ENCODE data around the gene WSB1. TPM values are rescaled to one million over a fixed set of nuclear protein-coding genes. Genes with fewer than 3 reads are reported as not detected.

WSB1 gene
- total and polyA plus RNA-seq, 2 experiments from 2014 or later: 101 to 108 TPM

DNA sequence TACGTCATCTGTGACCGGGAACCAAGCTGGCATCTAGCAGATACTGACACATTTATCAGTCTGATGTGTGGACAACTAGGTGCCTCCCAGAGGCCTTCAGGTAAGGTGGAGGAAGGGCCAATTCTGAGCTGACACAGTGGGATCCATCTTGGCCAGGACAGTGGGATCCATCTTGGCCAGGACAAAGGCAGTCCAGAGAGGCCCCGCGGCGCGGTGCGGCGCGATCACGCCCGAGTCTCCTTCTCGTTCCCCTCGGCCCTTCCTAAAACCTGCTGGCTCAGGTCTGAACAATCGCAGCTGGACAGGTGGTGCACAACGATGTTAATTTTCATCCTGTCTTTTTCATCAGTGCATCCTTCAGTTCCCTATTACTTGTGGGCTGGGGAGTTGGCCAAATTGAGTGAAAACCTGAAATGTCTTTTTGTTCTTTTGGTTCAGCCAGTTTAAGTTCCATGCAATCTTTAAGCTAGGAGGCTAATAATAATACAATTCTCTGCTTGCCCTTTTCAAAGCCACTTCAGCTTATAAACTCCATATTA lies 486 bp upstream of the WSB1 start (continued):
- TF ChIP-seq, protein P1, sequence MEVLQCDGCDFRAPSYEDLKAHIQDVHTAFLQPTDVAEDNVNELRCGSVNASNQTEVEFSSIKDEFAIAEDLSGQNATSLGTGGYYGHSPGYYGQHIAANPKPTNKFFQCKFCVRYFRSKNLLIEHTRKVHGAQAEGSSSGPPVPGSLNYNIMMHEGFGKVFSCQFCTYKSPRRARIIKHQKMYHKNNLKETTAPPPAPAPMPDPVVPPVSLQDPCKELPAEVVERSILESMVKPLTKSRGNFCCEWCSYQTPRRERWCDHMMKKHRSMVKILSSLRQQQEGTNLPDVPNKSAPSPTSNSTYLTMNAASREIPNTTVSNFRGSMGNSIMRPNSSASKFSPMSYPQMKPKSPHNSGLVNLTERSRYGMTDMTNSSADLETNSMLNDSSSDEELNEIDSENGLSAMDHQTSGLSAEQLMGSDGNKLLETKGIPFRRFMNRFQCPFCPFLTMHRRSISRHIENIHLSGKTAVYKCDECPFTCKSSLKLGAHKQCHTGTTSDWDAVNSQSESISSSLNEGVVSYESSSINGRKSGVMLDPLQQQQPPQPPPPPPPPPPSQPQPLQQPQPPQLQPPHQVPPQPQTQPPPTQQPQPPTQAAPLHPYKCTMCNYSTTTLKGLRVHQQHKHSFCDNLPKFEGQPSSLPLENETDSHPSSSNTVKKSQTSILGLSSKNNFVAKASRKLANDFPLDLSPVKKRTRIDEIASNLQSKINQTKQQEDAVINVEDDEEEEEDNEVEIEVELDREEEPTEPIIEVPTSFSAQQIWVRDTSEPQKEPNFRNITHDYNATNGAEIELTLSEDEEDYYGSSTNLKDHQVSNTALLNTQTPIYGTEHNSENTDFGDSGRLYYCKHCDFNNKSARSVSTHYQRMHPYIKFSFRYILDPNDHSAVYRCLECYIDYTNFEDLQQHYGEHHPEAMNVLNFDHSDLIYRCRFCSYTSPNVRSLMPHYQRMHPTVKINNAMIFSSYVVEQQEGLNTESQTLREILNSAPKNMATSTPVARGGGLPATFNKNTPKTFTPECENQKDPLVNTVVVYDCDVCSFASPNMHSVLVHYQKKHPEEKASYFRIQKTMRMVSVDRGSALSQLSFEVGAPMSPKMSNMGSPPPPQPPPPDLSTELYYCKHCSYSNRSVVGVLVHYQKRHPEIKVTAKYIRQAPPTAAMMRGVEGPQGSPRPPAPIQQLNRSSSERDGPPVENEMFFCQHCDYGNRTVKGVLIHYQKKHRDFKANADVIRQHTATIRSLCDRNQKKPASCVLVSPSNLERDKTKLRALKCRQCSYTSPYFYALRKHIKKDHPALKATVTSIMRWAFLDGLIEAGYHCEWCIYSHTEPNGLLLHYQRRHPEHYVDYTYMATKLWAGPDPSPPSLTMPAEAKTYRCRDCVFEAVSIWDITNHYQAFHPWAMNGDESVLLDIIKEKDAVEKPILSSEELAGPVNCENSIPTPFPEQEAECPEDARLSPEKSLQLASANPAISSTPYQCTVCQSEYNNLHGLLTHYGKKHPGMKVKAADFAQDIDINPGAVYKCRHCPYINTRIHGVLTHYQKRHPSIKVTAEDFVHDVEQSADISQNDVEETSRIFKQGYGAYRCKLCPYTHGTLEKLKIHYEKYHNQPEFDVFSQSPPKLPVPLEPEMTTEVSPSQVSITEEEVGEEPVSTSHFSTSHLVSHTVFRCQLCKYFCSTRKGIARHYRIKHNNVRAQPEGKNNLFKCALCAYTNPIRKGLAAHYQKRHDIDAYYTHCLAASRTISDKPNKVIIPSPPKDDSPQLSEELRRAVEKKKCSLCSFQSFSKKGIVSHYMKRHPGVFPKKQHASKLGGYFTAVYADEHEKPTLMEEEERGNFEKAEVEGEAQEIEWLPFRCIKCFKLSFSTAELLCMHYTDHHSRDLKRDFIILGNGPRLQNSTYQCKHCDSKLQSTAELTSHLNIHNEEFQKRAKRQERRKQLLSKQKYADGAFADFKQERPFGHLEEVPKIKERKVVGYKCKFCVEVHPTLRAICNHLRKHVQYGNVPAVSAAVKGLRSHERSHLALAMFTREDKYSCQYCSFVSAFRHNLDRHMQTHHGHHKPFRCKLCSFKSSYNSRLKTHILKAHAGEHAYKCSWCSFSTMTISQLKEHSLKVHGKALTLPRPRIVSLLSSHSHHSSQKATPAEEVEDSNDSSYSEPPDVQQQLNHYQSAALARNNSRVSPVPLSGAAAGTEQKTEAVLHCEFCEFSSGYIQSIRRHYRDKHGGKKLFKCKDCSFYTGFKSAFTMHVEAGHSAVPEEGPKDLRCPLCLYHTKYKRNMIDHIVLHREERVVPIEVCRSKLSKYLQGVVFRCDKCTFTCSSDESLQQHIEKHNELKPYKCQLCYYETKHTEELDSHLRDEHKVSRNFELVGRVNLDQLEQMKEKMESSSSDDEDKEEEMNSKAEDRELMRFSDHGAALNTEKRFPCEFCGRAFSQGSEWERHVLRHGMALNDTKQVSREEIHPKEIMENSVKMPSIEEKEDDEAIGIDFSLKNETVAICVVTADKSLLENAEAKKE (CRISPR knock-in tag; IDR thresholded peaks at IDR 0.05): no peak
- TF ChIP-seq POLR2AphosphoS5 (IDR thresholded peaks at IDR 0.05; ENCODE audit: low read depth): no peak
- TF ChIP-seq STAT1 (IDR thresholded peaks at IDR 0.05; ENCODE audit: unreplicated experiment): no peak
- TF ChIP-seq CREB1 (CRISPR knock-in tag; IDR thresholded peaks at IDR 0.05; ENCODE audit: low read depth): no peak
- TF ChIP-seq, protein P2, sequence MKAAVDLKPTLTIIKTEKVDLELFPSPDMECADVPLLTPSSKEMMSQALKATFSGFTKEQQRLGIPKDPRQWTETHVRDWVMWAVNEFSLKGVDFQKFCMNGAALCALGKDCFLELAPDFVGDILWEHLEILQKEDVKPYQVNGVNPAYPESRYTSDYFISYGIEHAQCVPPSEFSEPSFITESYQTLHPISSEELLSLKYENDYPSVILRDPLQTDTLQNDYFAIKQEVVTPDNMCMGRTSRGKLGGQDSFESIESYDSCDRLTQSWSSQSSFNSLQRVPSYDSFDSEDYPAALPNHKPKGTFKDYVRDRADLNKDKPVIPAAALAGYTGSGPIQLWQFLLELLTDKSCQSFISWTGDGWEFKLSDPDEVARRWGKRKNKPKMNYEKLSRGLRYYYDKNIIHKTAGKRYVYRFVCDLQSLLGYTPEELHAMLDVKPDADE (IDR thresholded peaks at IDR 0.05): no peak
- TF ChIP-seq, protein P3, sequence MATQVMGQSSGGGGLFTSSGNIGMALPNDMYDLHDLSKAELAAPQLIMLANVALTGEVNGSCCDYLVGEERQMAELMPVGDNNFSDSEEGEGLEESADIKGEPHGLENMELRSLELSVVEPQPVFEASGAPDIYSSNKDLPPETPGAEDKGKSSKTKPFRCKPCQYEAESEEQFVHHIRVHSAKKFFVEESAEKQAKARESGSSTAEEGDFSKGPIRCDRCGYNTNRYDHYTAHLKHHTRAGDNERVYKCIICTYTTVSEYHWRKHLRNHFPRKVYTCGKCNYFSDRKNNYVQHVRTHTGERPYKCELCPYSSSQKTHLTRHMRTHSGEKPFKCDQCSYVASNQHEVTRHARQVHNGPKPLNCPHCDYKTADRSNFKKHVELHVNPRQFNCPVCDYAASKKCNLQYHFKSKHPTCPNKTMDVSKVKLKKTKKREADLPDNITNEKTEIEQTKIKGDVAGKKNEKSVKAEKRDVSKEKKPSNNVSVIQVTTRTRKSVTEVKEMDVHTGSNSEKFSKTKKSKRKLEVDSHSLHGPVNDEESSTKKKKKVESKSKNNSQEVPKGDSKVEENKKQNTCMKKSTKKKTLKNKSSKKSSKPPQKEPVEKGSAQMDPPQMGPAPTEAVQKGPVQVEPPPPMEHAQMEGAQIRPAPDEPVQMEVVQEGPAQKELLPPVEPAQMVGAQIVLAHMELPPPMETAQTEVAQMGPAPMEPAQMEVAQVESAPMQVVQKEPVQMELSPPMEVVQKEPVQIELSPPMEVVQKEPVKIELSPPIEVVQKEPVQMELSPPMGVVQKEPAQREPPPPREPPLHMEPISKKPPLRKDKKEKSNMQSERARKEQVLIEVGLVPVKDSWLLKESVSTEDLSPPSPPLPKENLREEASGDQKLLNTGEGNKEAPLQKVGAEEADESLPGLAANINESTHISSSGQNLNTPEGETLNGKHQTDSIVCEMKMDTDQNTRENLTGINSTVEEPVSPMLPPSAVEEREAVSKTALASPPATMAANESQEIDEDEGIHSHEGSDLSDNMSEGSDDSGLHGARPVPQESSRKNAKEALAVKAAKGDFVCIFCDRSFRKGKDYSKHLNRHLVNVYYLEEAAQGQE (IDR thresholded peaks at IDR 0.05; ENCODE audit: unreplicated experiment): no peak
- TF ChIP-seq EZH2phosphoT487 (IDR thresholded peaks at IDR 0.05; ENCODE audit: unreplicated experiment): no peak

Measured in GM23338 (cell line).